GM21737 (cell line): ENCODE data around the gene ZNF98.

ENCODE experiments used
- ATAC-seq: cut with Tn5 transposase; IDR thresholded peaks from one replicate; pipeline ENCODE4 v1.9.1; 2021; ENCODE audit warnings: mild to moderate bottlenecking, moderate library complexity; ENCODE audit not compliant: unreplicated experiment

Gene ZNF98

GRCh38 chr19:22422211-22422610 is at the start of gene ZNF98:
Gene ZNF98, minus strand, starts transcription at chr19:22422346. Its CDS starts 122 bp downstream, at chr19:22422224.
- ATAC-seq: no peak

GRCh38 chr19:22446605-22447004 is 24.5 kb upstream of the ZNF98 start:
- no peak for ATAC-seq

DNA sequence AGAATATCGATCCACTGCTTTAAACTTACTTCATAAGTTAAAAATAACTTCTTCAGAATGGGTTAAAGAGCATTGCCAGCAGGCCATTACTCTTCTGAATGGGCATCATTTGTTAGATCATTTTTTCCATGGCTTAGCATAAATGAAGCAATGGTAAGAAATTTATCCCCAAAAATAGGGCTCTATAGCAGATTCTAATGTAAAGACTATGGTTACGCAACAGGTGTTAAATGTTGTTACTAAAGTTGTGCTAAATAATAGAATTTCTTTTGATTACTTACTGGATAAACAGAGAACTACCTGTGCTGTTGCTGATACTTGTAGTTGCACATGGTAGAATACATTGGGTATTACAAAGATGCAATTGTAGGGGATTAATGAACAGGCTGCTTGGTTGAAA is 15.9 kb upstream of the ZNF98 start:
- ATAC-seq: no peak

DNA sequence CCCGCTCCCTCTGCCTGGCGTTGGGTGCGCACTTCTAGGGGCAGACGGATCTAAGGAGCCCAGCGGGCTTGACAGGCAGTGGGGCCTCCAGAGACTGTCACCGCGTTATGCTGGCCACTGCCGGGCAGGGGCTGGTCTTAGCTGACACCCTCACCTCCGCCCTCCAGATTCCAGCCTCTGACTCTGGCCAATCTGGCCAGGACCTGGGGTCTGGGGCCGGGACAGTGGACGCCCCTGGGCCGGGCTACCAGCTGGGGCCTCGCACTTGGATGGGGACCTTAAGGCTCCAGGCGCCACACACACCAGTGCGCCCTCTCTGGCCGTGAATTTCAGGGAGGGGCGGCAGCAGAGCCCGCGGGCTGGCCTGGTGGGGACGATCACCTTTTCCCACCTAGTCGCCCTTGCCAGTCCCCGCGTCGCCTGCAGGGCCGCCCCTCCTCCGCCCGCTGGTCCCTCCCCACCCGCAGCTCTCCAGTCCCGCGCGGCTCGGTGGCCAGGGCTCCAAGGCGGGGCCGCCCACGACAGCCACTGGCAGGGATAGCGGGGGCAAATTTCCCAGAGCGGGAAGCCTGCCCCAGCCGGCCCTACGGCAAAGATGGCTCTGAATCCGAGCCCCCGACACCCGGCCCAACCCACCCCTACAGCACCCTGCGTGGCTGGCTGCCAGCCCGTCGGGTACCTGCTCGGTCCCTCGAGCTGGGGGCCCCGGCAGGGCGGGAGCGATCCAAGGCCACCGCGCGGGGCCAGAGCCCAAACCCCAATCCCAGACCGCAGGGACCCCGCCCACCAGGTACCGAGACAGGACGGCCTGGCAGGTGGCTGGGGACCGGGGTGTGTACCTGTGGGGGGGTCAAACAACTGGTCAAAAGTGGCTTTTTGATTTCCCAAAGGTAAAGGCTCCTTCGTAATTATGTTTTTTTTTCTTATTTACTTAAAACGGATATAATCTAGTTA is 6.1 kb upstream of the ZNF98 start:
- ATAC-seq: no peak

- no peak for ATAC-seq
Measured at GRCh38 chr19:22427547-22427946, 5.4 kb upstream of the ZNF98 start.

- ATAC-seq: no peak
Measured at GRCh38 chr19:22426901-22427300, 4.8 kb upstream of the ZNF98 start.

GRCh38 chr19:22421797-22422196 is 349 bp downstream of the ZNF98 start:
- no peak for ATAC-seq

DNA sequence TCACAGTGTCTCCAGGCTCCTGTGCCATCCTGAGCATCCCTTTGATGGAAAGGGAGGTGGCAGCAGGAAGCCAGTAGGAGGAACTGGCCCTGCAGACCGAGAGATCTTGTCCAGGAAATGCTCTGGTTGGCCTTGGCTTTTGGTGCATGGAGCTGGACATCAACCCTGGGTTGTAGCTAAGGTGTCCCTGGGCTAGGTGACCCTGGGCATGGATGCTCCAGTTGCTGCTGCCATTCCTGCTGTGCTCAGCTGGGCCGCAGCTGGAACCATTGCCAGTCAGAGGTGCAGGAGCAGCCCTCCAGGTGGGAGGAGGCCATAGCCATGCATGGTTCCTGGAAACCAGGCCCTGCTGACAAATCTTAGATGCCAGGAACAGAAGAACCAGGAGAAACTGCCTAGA is 67.5 kb downstream of the ZNF98 start:
- no peak for ATAC-seq
